IMR-90 (cell line): ENCODE data around the gene GRM8. TPM values are rescaled to one million over a fixed set of nuclear protein-coding genes. Genes with fewer than 3 reads are reported as not detected.

ENCODE experiments used
- ATAC-seq: fragments of 200-7000 bp; cut with Tn5 transposase; 2 replicates; pipeline ENCODE4 v1.9.1; 2020; ENCODE audit warnings: low read depth, mild to moderate bottlenecking, moderate library complexity
- BruUV-seq: library from RNA; stranded (reverse); fragments of 400-500 nt; replicated peaks from 2 replicates; lab custom pipeline; 2021; lab: Mats Ljungman, UMichigan
- CTCF ChIA-PET: fragments of 300-600 bp; formaldehyde crosslinking; extraction: SDS; loops from one replicate; lab custom pipeline; 2021; ENCODE audit warnings: antibody characterized with exemption; lab: Yijun Ruan, JAX
- POLR2A ChIA-PET: fragments of 300-600 bp; sonication (Branson Sonifier 250); formaldehyde crosslinking; loops from one replicate; lab custom pipeline; 2022; ENCODE audit warnings: antibody characterized with exemption; ENCODE audit not compliant: unreplicated experiment; lab: Charles Lee
- DNase-seq: peaks from one replicate; pipeline ENCODE4 v3.0.0; 2013
- H2AFZ ChIP-seq: replicated peaks from 2 replicates; pipeline ENCODE3; 2013; ENCODE audit warnings: low read length, mild to moderate bottlenecking; ENCODE audit not compliant: poor library complexity
- H2AK5ac ChIP-seq: 2 replicates; pipeline ENCODE4 v1.6.1; 2013; ENCODE audit warnings: low read depth, low read length, inconsistent platforms
- H2AK9ac ChIP-seq: replicated peaks from 2 replicates; pipeline ENCODE3; 2013; ENCODE audit warnings: mild to moderate bottlenecking, low read depth, low read length, moderate library complexity; ENCODE audit not compliant: poor library complexity
- H2BK120ac ChIP-seq: 2 replicates; pipeline ENCODE4 v1.6.1; 2013; ENCODE audit warnings: low read depth, low read length, inconsistent platforms
- H2BK15ac ChIP-seq: 3 replicates; pipeline ENCODE4 v1.6.1; 2013; ENCODE audit warnings: low read depth, low read length, inconsistent platforms
- H2BK20ac ChIP-seq: 2 replicates; pipeline ENCODE4 v1.6.1; 2013; ENCODE audit warnings: low read depth, mild to moderate bottlenecking, inconsistent platforms, low read length, moderate library complexity
- H2BK5ac ChIP-seq: 2 replicates; pipeline ENCODE4 v1.6.1; 2013; ENCODE audit warnings: mild to moderate bottlenecking, low read depth, low read length, inconsistent platforms; ENCODE audit not compliant: poor library complexity, severe bottlenecking
- H3K14ac ChIP-seq: replicated peaks from 2 replicates; pipeline ENCODE4 v1.6.1; 2013; ENCODE audit warnings: low read depth, low read length, inconsistent platforms
- H3K18ac ChIP-seq: 2 replicates; pipeline ENCODE4 v1.6.1; 2013; ENCODE audit warnings: low read depth, low read length, control low read depth
- H3K23ac ChIP-seq: 2 replicates; pipeline ENCODE4 v1.6.1; 2013; ENCODE audit warnings: low read depth, low read length, inconsistent platforms
- H3K27ac ChIP-seq: 2 replicates; pipeline ENCODE4 v1.5.1; 2013; ENCODE audit warnings: mild to moderate bottlenecking, control low read depth, low read length; ENCODE audit not compliant: insufficient read depth
- H3K27me3 ChIP-seq: 2 replicates; pipeline ENCODE4 v1.6.1; 2013; ENCODE audit warnings: low read length; ENCODE audit not compliant: control insufficient read depth, insufficient read depth
- H3K36me3 ChIP-seq: 2 replicates; pipeline ENCODE4 v1.6.1; 2013; ENCODE audit warnings: low read length, mixed read lengths; ENCODE audit not compliant: control insufficient read depth, insufficient read depth
- H3K4ac ChIP-seq: 2 replicates; pipeline ENCODE4 v1.6.1; 2013; ENCODE audit warnings: low read depth, low read length, inconsistent platforms
- H3K4me1 ChIP-seq: 2 replicates; pipeline ENCODE4 v1.6.1; 2013; ENCODE audit warnings: low read length, mixed read lengths; ENCODE audit not compliant: control insufficient read depth, insufficient read depth
- H3K4me2 ChIP-seq: 2 replicates; pipeline ENCODE4 v1.6.1; 2013; ENCODE audit warnings: low read depth, mild to moderate bottlenecking, control low read depth, low read length, moderate library complexity
- H3K4me3 ChIP-seq: 2 replicates; pipeline ENCODE4 v1.5.1; 2013; ENCODE audit warnings: low read depth, mild to moderate bottlenecking, control low read depth, low read length, moderate library complexity; ENCODE audit not compliant: insufficient read depth
- H3K56ac ChIP-seq: 2 replicates; pipeline ENCODE4 v1.6.1; 2013; ENCODE audit warnings: low read length, inconsistent platforms; ENCODE audit not compliant: insufficient read depth; ENCODE audit errors: extremely low read depth
- H3K79me1 ChIP-seq, 2 experiments: 2 replicates each; pipeline ENCODE4 v1.6.1; 2013; ENCODE audit warnings: low read length in 2 of 2, inconsistent platforms in 1 of 2, low read depth in 1 of 2
- H3K9ac ChIP-seq: 2 replicates; pipeline ENCODE4 v1.6.1; 2013; ENCODE audit warnings: low read depth, low read length, control low read depth
- H3K9me1 ChIP-seq: 2 replicates; pipeline ENCODE4 v1.6.1; 2013; ENCODE audit warnings: low read length, inconsistent platforms; ENCODE audit not compliant: insufficient read depth
- H3K9me3 ChIP-seq: 2 replicates; pipeline ENCODE4 v1.6.1; 2013; ENCODE audit warnings: low read length; ENCODE audit not compliant: control insufficient read depth, insufficient read depth
- H4K20me1 ChIP-seq: 2 replicates; pipeline ENCODE4 v1.6.1; 2013; ENCODE audit warnings: low read length, inconsistent platforms; ENCODE audit not compliant: insufficient read depth
- H4K5ac ChIP-seq: 2 replicates; pipeline ENCODE4 v1.6.1; 2013; ENCODE audit warnings: mild to moderate bottlenecking, low read depth, low read length, control low read depth
- H4K8ac ChIP-seq, 2 experiments: 2 replicates each; pipeline ENCODE4 v1.6.1; 2013; ENCODE audit warnings: low read depth in 2 of 2, low read length in 2 of 2, control low read depth in 1 of 2, inconsistent platforms in 1 of 2
- H4K91ac ChIP-seq: 2 replicates; pipeline ENCODE4 v1.6.1; 2013; ENCODE audit warnings: low read depth, low read length, inconsistent platforms; ENCODE audit not compliant: insufficient read depth
- BHLHE40 ChIP-seq: fragments of 150-350 bp; IDR thresholded peaks from 2 replicates; pipeline ENCODE4 v1.6.1; 2016; ENCODE audit warnings: mild to moderate bottlenecking, low read depth, low read length
- FOS ChIP-seq: fragments of 150-350 bp; IDR thresholded peaks from 2 replicates; pipeline ENCODE4 v1.6.1; 2016; ENCODE audit warnings: low read depth, low read length
- MAFK ChIP-seq: IDR thresholded peaks from 2 replicates; pipeline ENCODE4 v1.6.1; 2012; ENCODE audit warnings: low read depth, low read length, improper control_type of control experiment
- MAZ ChIP-seq: IDR thresholded peaks from 2 replicates; pipeline ENCODE4 v1.6.1; 2012; ENCODE audit warnings: low read depth, mild to moderate bottlenecking, low read length, improper control_type of control experiment, moderate library complexity, borderline replicate concordance
- MXI1 ChIP-seq: IDR thresholded peaks from 2 replicates; pipeline ENCODE4 v1.6.1; 2012; ENCODE audit warnings: low read depth, mild to moderate bottlenecking, low read length, moderate library complexity, borderline replicate concordance
- POLR2A ChIP-seq: IDR thresholded peaks from 2 replicates; pipeline ENCODE4 v1.6.1; 2012; ENCODE audit warnings: mild to moderate bottlenecking, low read depth, low read length
- RCOR1 ChIP-seq: IDR thresholded peaks from 2 replicates; pipeline ENCODE4 v1.6.1; 2012; ENCODE audit warnings: mild to moderate bottlenecking, low read length, improper control_type of control experiment; ENCODE audit not compliant: insufficient replicate concordance
- RFX5 ChIP-seq: IDR thresholded peaks from 2 replicates; pipeline ENCODE4 v1.8.0; 2012; ENCODE audit warnings: low read depth, mild to moderate bottlenecking, low read length, moderate library complexity
- SMC3 ChIP-seq: fragments of 150-350 bp; IDR thresholded peaks from 2 replicates; pipeline ENCODE4 v1.6.1; 2016; ENCODE audit warnings: low read depth, mild to moderate bottlenecking, antibody characterized with exemption, low read length, moderate library complexity
- WGBS, 2 experiments: methylation state at CpG; one replicate each; pipeline versions ENCODE4 v1.1.5 to v1.1.7; 2013; ENCODE audit warnings: missing lambda C conversion rate in 2 of 2; ENCODE audit not compliant: insufficient read length in 1 of 2; ENCODE audit errors: extremely low coverage in 2 of 2; 5-methylcytosine and 5-hydroxymethylcytosine counted together
- dilution Hi-C: fragments of 300-500 bp; cut with HindIII; formaldehyde crosslinking; loops from one replicate; pipeline ENCODE4 v1.14.3; 2018; ENCODE audit warnings: low sequenced_read_pairs; ENCODE audit not compliant: unreplicated experiment
- in situ Hi-C: fragments of 300-500 bp; cut with MboI; formaldehyde crosslinking; loops from 3 replicates; pipeline ENCODE4 v1.14.3; 2019; ENCODE audit warnings: low sequenced_read_pairs, inconsistent platforms, mixed read lengths
- intact Hi-C: fragments of 100-400 bp; cut with micrococcal nuclease; formaldehyde crosslinking; loops from 2 replicates; pipeline ENCODE4 v1.10.0; 2022
- polyA plus RNA-seq, 3 experiments: library from polyadenylated mRNA; depleted of rRNA; stranded (reverse); fragments of >200 nt; gene quantifications; 2 replicates each; pipeline ENCODE4 v1.2.3, GENCODE V29; 2012; ENCODE audit warnings: low replicate concordance in 1 of 3
- total RNA-seq: library from RNA; depleted of rRNA; stranded (reverse); fragments of >200 nt; gene quantifications from 2 replicates; pipeline ENCODE4 v1.2.3, GENCODE V29; 2012

Gene GRM8
- total and polyA plus RNA-seq, 2 of the 4 experiments (the other 2 are of a cell fraction) = not detected

GRCh38 chr7:126727930-126728391 is 524.8 kb downstream of the GRM8 start:
- H3K4ac ChIP-seq = no peak overlapping the region
- intact Hi-C loops = no loop called here

More at GRCh38 chr7:126727930-126728391, 524.8 kb downstream of the GRM8 start:
- Histone ChIP-seq H3K27ac (no peak overlapping the region), H2AK5ac (no peak overlapping the region), H2BK15ac (no peak overlapping the region), H4K20me1 (no peaks in the 10 kb centered on the region), H2BK5ac (no peak overlapping the region), H3K23ac (no peak overlapping the region), H3K18ac (no peak overlapping the region), H3K36me3 (no peaks in the 10 kb centered on the region), H3K79me1 (no peaks in the 10 kb centered on the region), H4K8ac (no peak overlapping the region), H3K9me3 (peaks cover 7% of the 10 kb centered on the region; the same call in 1 of the 2 replicates), H3K56ac (no peak overlapping the region), H2BK120ac (no peak overlapping the region), H2BK20ac (no peak overlapping the region), H3K27me3 (no peaks in the 10 kb centered on the region), H3K9me1 (no peaks in the 10 kb centered on the region), H3K9ac (no peak overlapping the region), H4K91ac (no peak overlapping the region), H3K4me2 (no peak overlapping the region), H3K14ac (no peak overlapping the region), H3K4me1 (no peaks in the 10 kb centered on the region), H4K5ac (no peak overlapping the region), H2AFZ (no peak overlapping the region), H2AK9ac (no peak overlapping the region), H3K4me3 (no peak overlapping the region)
- POLR2A ChIA-PET = no interaction called here
- 73% methylated on average over 2 of the region's 5 CpGs; no CpG with 5 or more reads in 1 of the 2 experiments for WGBS, 2 experiments
- BruUV-seq = no TSS peak
- dilution Hi-C loops (no loop called here), in situ Hi-C loops (no loop called here)
- CTCF ChIA-PET = no interaction called here
- ATAC-seq = no peak
- no peak for TF ChIP-seq SMC3
- TF ChIP-seq MAFK = no peak
- no peak for TF ChIP-seq POLR2A
- no peak for TF ChIP-seq MXI1
- no peak for TF ChIP-seq RFX5
- no peak for TF ChIP-seq BHLHE40
- TF ChIP-seq RCOR1 = no peak
- no peak for TF ChIP-seq FOS
- TF ChIP-seq MAZ = no peak
- DNase-seq = no peak
